C4-2B (cell line): Measurements from ENCODE around the gene SNTB2.

Source experiments
- ZFX ChIP-seq: fragments of 450-650 bp; IDR thresholded peaks from 2 replicates; pipeline ENCODE4 v1.6.1; 2017
- TF ChIP-seq, protein P1 (sequence below): fragments of 450-650 bp; conservative IDR thresholded peaks from 2 replicates; pipeline ENCODE4 v1.5.1; 2017; ENCODE audit warnings: mild to moderate bottlenecking

DNA sequence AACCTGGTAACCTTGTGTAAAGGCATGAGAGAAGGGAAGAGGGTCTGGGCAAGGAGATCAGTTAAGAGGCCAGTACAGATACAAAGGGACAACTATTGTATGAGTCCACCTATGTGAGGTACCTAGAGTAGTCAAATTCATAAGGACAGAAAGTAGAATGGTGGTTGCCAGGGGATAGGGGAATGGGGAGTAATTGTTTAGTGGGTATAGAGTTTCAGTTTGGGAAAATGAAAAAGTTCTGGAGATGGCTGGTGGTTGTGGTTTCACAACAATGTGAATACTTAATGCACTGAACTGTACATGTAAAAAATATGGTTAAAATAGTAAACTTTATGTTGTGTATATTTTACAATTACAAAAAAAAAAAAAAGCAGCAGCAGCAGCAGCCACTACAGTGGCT, 49.4 kb downstream of the SNTB2 start:
- TF ChIP-seq, protein P1, sequence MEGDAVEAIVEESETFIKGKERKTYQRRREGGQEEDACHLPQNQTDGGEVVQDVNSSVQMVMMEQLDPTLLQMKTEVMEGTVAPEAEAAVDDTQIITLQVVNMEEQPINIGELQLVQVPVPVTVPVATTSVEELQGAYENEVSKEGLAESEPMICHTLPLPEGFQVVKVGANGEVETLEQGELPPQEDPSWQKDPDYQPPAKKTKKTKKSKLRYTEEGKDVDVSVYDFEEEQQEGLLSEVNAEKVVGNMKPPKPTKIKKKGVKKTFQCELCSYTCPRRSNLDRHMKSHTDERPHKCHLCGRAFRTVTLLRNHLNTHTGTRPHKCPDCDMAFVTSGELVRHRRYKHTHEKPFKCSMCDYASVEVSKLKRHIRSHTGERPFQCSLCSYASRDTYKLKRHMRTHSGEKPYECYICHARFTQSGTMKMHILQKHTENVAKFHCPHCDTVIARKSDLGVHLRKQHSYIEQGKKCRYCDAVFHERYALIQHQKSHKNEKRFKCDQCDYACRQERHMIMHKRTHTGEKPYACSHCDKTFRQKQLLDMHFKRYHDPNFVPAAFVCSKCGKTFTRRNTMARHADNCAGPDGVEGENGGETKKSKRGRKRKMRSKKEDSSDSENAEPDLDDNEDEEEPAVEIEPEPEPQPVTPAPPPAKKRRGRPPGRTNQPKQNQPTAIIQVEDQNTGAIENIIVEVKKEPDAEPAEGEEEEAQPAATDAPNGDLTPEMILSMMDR = no peak
- TF ChIP-seq ZFX = no peak
